SU-DHL-6 (cell line): ENCODE data around the gene FNTB.

Source experiments
- EZH2phosphoT487 ChIP-seq: fragments of 200-600 bp; sonication (generic), shearing (Covaris generic); conservative IDR thresholded peaks from 2 replicates; pipeline ENCODE4 v1.6.1; 2018; ENCODE audit warnings: mild to moderate bottlenecking, antibody characterized with exemption, low read length, moderate library complexity, mixed read lengths
- TF ChIP-seq, protein P1 (sequence below): fragments of 200-600 bp; sonication (generic); IDR thresholded peaks from one replicate; pipeline ENCODE4 v1.5.1; 2017; ENCODE audit warnings: antibody characterized with exemption, mild to moderate bottlenecking, low read length, moderate library complexity; ENCODE audit not compliant: insufficient read depth, poor library complexity, severe bottlenecking

GRCh38 chr14:64990296-64990695, 3.6 kb downstream of the FNTB start:
- TF ChIP-seq, protein P1, sequence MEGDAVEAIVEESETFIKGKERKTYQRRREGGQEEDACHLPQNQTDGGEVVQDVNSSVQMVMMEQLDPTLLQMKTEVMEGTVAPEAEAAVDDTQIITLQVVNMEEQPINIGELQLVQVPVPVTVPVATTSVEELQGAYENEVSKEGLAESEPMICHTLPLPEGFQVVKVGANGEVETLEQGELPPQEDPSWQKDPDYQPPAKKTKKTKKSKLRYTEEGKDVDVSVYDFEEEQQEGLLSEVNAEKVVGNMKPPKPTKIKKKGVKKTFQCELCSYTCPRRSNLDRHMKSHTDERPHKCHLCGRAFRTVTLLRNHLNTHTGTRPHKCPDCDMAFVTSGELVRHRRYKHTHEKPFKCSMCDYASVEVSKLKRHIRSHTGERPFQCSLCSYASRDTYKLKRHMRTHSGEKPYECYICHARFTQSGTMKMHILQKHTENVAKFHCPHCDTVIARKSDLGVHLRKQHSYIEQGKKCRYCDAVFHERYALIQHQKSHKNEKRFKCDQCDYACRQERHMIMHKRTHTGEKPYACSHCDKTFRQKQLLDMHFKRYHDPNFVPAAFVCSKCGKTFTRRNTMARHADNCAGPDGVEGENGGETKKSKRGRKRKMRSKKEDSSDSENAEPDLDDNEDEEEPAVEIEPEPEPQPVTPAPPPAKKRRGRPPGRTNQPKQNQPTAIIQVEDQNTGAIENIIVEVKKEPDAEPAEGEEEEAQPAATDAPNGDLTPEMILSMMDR, result no peak
- no peak for TF ChIP-seq EZH2phosphoT487
